Right atrium auricular region (tissue), 2 donors: Measurements from ENCODE around the gene CACTIN. TPM values are rescaled to one million over a fixed set of nuclear protein-coding genes. Genes with fewer than 3 reads are reported as not detected.
"Not testable (repeated sequence)": the region's sequence is repeated elsewhere in the genome, so short reads cannot be mapped to it uniquely, and the experiment has no call there.

Experiments
- DNase-seq: peaks from one replicate; pipeline ENCODE4 v3.0.0-alpha.2; 2019; ENCODE audit warnings: low spot score
- H3K27ac ChIP-seq, 2 donors: fragments of 200-600 bp; sonication (generic); 1 replicate in 1 of 2; 2 replicates in 1 of 2; pipeline ENCODE4 v1.5.1; 2016 to 2019
- H3K27me3 ChIP-seq, 2 donors: fragments of 200-600 bp; sonication (generic); one replicate each; pipeline versions ENCODE4 v1.5.1 to v1.6.0; 2017 to 2019
- H3K36me3 ChIP-seq: fragments of 200-600 bp; sonication (generic); one replicate; pipeline ENCODE4 v1.5.1; 2016
- H3K4me1 ChIP-seq, 2 donors: fragments of 200-600 bp; sonication (generic); one replicate each; pipeline versions ENCODE4 v1.5.1 to v1.6.0; 2017 to 2019
- H3K4me3 ChIP-seq, 2 donors: fragments of 200-600 bp; sonication (generic); 1 replicate in 1 of 2; 2 replicates in 1 of 2; pipeline ENCODE4 v1.5.1; 2017 to 2019; ENCODE audit warnings: mild to moderate bottlenecking in 1 of 2, moderate library complexity in 1 of 2
- H3K9me3 ChIP-seq, 2 donors: fragments of 200-600 bp; sonication (generic); one replicate each; pipeline ENCODE4 v1.5.1; 2019
- total RNA-seq, 2 donors: library from RNA; depleted of rRNA; stranded (reverse); fragments of >200 nt; gene quantifications; one replicate each; pipeline ENCODE4 v1.1.0, GENCODE V29; 2016
- TF ChIP-seq, protein P1 (sequence below), 2 donors: fragments of 200-600 bp; sonication (generic); IDR thresholded peaks; one replicate each; pipeline ENCODE4 v1.5.1; 2019; ENCODE audit warnings: antibody characterized with exemption in 2 of 2

The CACTIN gene
- total RNA-seq, 2 donors from 2014 or later = 11.2 to 22.8 TPM

DNA sequence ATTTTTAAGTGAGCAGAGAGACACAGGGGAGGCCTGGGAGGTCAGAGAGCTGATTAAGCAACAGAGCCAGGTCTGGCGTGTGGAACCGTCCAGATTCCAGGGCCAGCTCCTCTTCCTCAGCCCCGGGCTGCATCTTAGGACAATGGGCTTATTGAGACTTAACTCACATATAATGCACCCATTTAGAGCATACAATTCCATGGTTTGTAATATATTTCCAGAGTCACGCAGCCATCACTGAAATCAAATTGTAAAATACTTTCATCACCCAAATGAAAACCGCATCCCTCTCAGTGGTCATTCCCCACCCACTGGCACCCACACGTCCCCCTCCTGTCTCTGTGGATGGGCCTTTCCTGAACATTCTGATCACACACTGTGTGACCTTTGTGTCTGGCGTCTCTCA, 56.0 kb downstream of the CACTIN start:
- DNase-seq = no peak
- H3K36me3 ChIP-seq = peaks cover 5% of the 10 kb centered on the region
- H3K4me1 ChIP-seq = peaks cover 0 to 17% of the 10 kb centered on the region in 2 donors
- no peaks in the 10 kb centered on the region for H3K27me3 ChIP-seq
- no peak overlapping the region for H3K27ac ChIP-seq
- TF ChIP-seq, protein P1, sequence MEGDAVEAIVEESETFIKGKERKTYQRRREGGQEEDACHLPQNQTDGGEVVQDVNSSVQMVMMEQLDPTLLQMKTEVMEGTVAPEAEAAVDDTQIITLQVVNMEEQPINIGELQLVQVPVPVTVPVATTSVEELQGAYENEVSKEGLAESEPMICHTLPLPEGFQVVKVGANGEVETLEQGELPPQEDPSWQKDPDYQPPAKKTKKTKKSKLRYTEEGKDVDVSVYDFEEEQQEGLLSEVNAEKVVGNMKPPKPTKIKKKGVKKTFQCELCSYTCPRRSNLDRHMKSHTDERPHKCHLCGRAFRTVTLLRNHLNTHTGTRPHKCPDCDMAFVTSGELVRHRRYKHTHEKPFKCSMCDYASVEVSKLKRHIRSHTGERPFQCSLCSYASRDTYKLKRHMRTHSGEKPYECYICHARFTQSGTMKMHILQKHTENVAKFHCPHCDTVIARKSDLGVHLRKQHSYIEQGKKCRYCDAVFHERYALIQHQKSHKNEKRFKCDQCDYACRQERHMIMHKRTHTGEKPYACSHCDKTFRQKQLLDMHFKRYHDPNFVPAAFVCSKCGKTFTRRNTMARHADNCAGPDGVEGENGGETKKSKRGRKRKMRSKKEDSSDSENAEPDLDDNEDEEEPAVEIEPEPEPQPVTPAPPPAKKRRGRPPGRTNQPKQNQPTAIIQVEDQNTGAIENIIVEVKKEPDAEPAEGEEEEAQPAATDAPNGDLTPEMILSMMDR (IDR thresholded peaks at IDR 0.05) = no peak
- H3K4me3 ChIP-seq = no peak overlapping the region
- H3K9me3 ChIP-seq = no peaks in the 10 kb centered on the region

DNA sequence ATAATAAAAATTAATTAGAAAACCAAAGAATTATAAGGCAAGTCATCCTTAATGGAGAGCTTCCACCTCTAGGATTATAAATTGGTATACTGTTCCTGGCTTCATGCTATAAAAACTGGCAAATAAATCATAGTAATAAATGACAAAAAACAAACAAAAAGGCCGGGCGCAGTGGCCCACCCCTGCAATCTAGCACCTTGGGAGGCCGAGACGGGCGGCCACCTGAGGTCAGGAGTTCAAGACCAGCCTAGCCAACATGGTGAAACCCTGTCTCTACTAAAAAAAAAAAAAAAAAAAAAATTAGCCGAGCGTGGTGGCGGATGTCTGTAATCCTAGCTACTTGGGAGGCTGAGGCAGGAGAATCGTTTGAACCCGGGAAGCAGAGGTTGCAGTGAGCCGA, 56.5 kb downstream of the CACTIN start:
- H3K9me3 ChIP-seq, H3K27ac ChIP-seq, H3K4me3 ChIP-seq, H3K27me3 ChIP-seq, DNase-seq, H3K36me3 ChIP-seq: not testable (repeated sequence)
- H3K4me1 ChIP-seq = peaks cover 0 to 17% of the 10 kb centered on the region in 2 donors

DNA sequence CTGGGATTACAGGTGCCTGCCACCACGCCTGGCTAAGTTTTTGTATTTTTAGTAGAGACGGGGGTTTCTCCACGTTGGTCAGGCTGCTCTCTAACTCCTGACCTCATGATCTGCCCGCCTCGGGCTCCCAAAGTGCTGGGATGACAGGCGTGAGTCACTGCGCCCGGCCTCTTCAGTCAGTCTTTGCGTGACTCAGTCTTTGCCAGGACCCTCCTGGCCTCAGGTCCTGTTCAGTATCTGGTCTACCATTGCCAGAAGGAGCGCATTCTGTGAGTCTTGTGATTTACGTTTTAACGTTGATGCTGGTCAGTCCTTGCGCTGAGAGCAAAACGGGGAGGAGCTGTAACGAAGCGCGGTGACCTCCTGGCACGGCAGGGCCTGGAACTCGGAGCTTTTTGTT, 61.5 kb downstream of the CACTIN start:
- H3K9me3 ChIP-seq = no peaks in the 10 kb centered on the region
- no peaks in the 10 kb centered on the region for H3K36me3 ChIP-seq
- DNase-seq = no peak
- no peak overlapping the region for H3K4me3 ChIP-seq
- H3K27me3 ChIP-seq = no peaks in the 10 kb centered on the region
- no peak overlapping the region for H3K27ac ChIP-seq
- no peaks in the 10 kb centered on the region for H3K4me1 ChIP-seq
- TF ChIP-seq, protein P1 (IDR thresholded peaks at IDR 0.05) = no peak

DNA sequence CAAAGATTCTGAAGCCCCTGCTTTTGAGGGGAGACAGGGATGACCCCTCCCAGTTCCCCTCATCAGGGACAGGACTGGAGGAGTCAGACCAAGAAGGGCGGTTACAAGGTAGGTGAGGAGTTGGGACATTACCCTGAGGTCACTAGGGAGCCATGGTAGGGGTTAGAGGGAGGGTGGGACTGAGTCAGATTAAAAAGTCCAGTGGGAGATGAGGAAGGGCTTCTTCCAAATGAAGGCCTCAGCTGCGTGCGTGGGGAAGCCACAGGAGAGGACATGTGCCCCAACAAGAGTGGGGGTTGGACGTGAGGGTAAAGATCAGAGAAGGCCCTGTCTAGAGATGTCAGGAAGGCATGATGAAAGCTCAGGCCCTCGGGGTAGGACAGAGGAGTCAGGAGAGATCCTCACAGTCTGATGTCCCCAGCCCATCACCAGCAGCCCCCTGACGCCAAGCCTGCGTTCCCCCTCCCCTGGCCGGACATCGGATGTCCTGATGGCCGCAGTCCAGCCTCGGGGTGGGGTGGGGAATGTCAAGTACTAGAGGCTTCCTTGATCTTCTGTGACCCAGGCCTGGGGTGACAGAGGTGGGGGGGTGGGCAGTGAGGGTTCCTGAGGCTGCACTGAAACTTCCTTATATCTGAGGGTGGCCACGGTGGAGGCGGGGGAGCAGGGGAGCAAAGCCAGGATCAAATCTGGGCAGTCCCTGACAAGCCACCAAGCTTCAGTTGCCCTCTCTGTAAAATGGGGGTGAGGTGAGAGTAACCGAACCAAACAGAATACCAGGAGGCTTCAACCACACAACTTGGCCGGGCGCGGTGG, 62.7 kb downstream of the CACTIN start:
- Histone ChIP-seq H3K9me3 (no peaks in the 10 kb centered on the region), H3K4me3 (no peak overlapping the region), H3K27ac (no peak overlapping the region), H3K27me3 (no peaks in the 10 kb centered on the region), H3K4me1 (no peaks in the 10 kb centered on the region), H3K36me3 (no peaks in the 10 kb centered on the region)
- TF ChIP-seq, protein P1 (IDR thresholded peaks at IDR 0.05) = no peak
- no peak for DNase-seq

Other genes starting within 250 kb of the CACTIN start
- gene SMIM24, start 146.3 kb downstream of the CACTIN start, total RNA-seq = not detected
- gene SMIM44, start 143.3 kb downstream of the CACTIN start, total RNA-seq = not detected
- 10 to 100 TPM; 14.1 to 18.4 TPM for gene DOHH, start 126.1 kb downstream of the CACTIN start, total RNA-seq
- gene FZR1, start 120.5 kb downstream of the CACTIN start, total RNA-seq = 10 to 100 TPM; 20.6 to 21.7 TPM
- not detected for gene TEKTIP1, start 87.6 kb downstream of the CACTIN start, total RNA-seq
- 10 to 100 TPM; 15.8 to 35.4 TPM for gene MFSD12, start 69.2 kb downstream of the CACTIN start, total RNA-seq
- gene HMG20B, start 53.8 kb downstream of the CACTIN start, total RNA-seq = 10 to 100 TPM; 51.8 to 52.5 TPM
- gene GIPC3, start 41.3 kb downstream of the CACTIN start, total RNA-seq = 1 to 10 TPM in 1 of 2 donors, under 1 TPM in 1; 0.96 to 1.5 TPM
- gene TBXA2R, start 19.9 kb downstream of the CACTIN start, total RNA-seq = 1 to 10 TPM in 1 of 2 donors, under 1 TPM in 1; 0.67 to 1.1 TPM
- gene PIP5K1C, start 73.7 kb upstream of the CACTIN start, total RNA-seq = 10 to 100 TPM; 31.3 to 45.8 TPM
- 1 to 10 TPM in 1 of 2 donors, not detected in 1; 1.1 TPM for gene TJP3, start 81.6 kb upstream of the CACTIN start, total RNA-seq
- gene APBA3, start 134.9 kb upstream of the CACTIN start, total RNA-seq = 10 to 100 TPM; 14.7 to 24.8 TPM
- gene MRPL54, start 135.9 kb upstream of the CACTIN start, total RNA-seq = 10 to 100 TPM; 81.0 to 84.4 TPM
- not detected for gene RAX2, start 145.4 kb upstream of the CACTIN start, total RNA-seq
- gene MATK, start 159.6 kb upstream of the CACTIN start, total RNA-seq = 1 to 10 TPM in 1 of 2 donors, under 1 TPM in 1; 0.26 to 1.5 TPM
- not detected for gene ZFR2, start 242.2 kb upstream of the CACTIN start, total RNA-seq